ENCODE measurements around the gene MGME1.

The MGME1 gene

GRCh38 chr20:17928633-17929311 lies 40.0 kb upstream of the MGME1 start:
- TF ChIP-seq CTCF (IDR thresholded peaks at IDR 0.05; ENCODE audit: low read depth, low read length, missing control alignments): no peak
- H3K4me3 ChIP-seq (replicated peaks; ENCODE audit: low read depth, low read length): no peak overlapping the region
- no peak for DNase-seq (ENCODE audit: extremely low read depth, low read depth)

- DNase-seq (ENCODE audit: extremely low read depth, low read depth): no peak
- no peak for TF ChIP-seq CTCF (IDR thresholded peaks at IDR 0.05; ENCODE audit: low read depth, low read length, missing control alignments)
- H3K4me3 ChIP-seq (replicated peaks; ENCODE audit: low read depth, low read length): no peak overlapping the region
Measured at GRCh38 chr20:17931513-17931912, 37.3 kb upstream of the MGME1 start.

- no peak for TF ChIP-seq CTCF (IDR thresholded peaks at IDR 0.05; ENCODE audit: low read depth, low read length, missing control alignments)
- no peak overlapping the region for H3K4me3 ChIP-seq (replicated peaks; ENCODE audit: low read depth, low read length)
- DNase-seq (ENCODE audit: extremely low read depth, low read depth): no peak
Measured at GRCh38 chr20:17932396-17932795, 36.4 kb upstream of the MGME1 start.

- no peak for TF ChIP-seq CTCF (IDR thresholded peaks at IDR 0.05; ENCODE audit: low read depth, low read length, missing control alignments)
- no peak for DNase-seq (ENCODE audit: extremely low read depth, low read depth)
- H3K4me3 ChIP-seq (replicated peaks; ENCODE audit: low read depth, low read length): no peak overlapping the region
Measured at GRCh38 chr20:17933121-17933520, 35.7 kb upstream of the MGME1 start.

GRCh38 chr20:17933711-17934110 lies 35.1 kb upstream of the MGME1 start:
- DNase-seq (ENCODE audit: extremely low read depth, low read depth): no peak
- TF ChIP-seq CTCF (IDR thresholded peaks at IDR 0.05; ENCODE audit: low read depth, low read length, missing control alignments): no peak
- H3K4me3 ChIP-seq (replicated peaks; ENCODE audit: low read depth, low read length): no peak overlapping the region

- DNase-seq (ENCODE audit: extremely low read depth, low read depth): no peak
- no peak for TF ChIP-seq CTCF (IDR thresholded peaks at IDR 0.05; ENCODE audit: low read depth, low read length, missing control alignments)
- H3K4me3 ChIP-seq (replicated peaks; ENCODE audit: low read depth, low read length): no peak overlapping the region
Measured at GRCh38 chr20:17934141-17934862, 34.5 kb upstream of the MGME1 start.

All from HFF-Myc (cell line).